Neuron (in vitro differentiated cells): ENCODE data around the gene TLCD2.
"Not testable (repeated sequence)": the region's sequence is repeated elsewhere in the genome, so short reads cannot be mapped to it uniquely, and the experiment has no call there.

Experiments
- H2AFZ ChIP-seq: one replicate; pipeline ENCODE4 v1.6.1; 2013; ENCODE audit warnings: low read depth, mild to moderate bottlenecking, inconsistent platforms, low read length, moderate library complexity
- H3K27me3 ChIP-seq: one replicate; pipeline ENCODE4 v1.6.1; 2013; ENCODE audit warnings: low read length; ENCODE audit not compliant: insufficient read depth
- H3K36me3 ChIP-seq: one replicate; pipeline ENCODE4 v1.6.1; 2013; ENCODE audit warnings: low read length; ENCODE audit not compliant: insufficient read depth
- H3K4me1 ChIP-seq: one replicate; pipeline ENCODE4 v1.6.1; 2013; ENCODE audit warnings: low read length; ENCODE audit not compliant: insufficient read depth
- H3K4me3 ChIP-seq: 2 replicates; pipeline ENCODE4 v1.5.1; 2013; ENCODE audit warnings: mild to moderate bottlenecking, low read length, moderate library complexity
- H3K9me3 ChIP-seq: one replicate; pipeline ENCODE4 v1.6.1; 2013; ENCODE audit warnings: low read length

The TLCD2 gene

GRCh38 chr17:1676401-1676800, 33.8 kb downstream of the TLCD2 start:
- no peak overlapping the region for H2AFZ ChIP-seq
- no peaks in the 10 kb centered on the region for H3K27me3 ChIP-seq
- no peaks in the 10 kb centered on the region for H3K9me3 ChIP-seq
- H3K4me3 ChIP-seq, result no peak overlapping the region
- peaks cover 92% of the 10 kb centered on the region for H3K36me3 ChIP-seq
- no peaks in the 10 kb centered on the region for H3K4me1 ChIP-seq

- Histone ChIP-seq H3K4me3 (no peak overlapping the region), H3K36me3 (peaks cover 84% of the 10 kb centered on the region), H2AFZ (no peak overlapping the region), H3K9me3 (no peaks in the 10 kb centered on the region), H3K4me1 (no peaks in the 10 kb centered on the region), H3K27me3 (no peaks in the 10 kb centered on the region)
Observed at GRCh38 chr17:1673041-1673785, 37.0 kb downstream of the TLCD2 start.

GRCh38 chr17:1663934-1664333, 46.2 kb downstream of the TLCD2 start:
- not testable (repeated sequence) for H2AFZ ChIP-seq, H3K4me1 ChIP-seq, H3K9me3 ChIP-seq, H3K4me3 ChIP-seq, H3K27me3 ChIP-seq
- peaks cover 77% of the 10 kb centered on the region for H3K36me3 ChIP-seq

- H3K9me3 ChIP-seq, result no peaks in the 10 kb centered on the region
- H3K4me3 ChIP-seq, result no peak overlapping the region
- no peaks in the 10 kb centered on the region for H3K27me3 ChIP-seq
- peaks cover 77% of the 10 kb centered on the region for H3K36me3 ChIP-seq
- H3K4me1 ChIP-seq, result no peaks in the 10 kb centered on the region
- no peak overlapping the region for H2AFZ ChIP-seq
Observed at GRCh38 chr17:1661045-1661444, 49.1 kb downstream of the TLCD2 start.

GRCh38 chr17:1658100-1658499, 52.1 kb downstream of the TLCD2 start:
- no peaks in the 10 kb centered on the region for H3K4me1 ChIP-seq
- H3K4me3 ChIP-seq, result no peak overlapping the region
- no peaks in the 10 kb centered on the region for H3K9me3 ChIP-seq
- H3K27me3 ChIP-seq, result no peaks in the 10 kb centered on the region
- H3K36me3 ChIP-seq, result peaks cover 84% of the 10 kb centered on the region
- no peak overlapping the region for H2AFZ ChIP-seq

- no peak overlapping the region for H2AFZ ChIP-seq
- peaks cover 80% of the 10 kb centered on the region for H3K36me3 ChIP-seq
- H3K4me1 ChIP-seq, result peaks cover 8% of the 10 kb centered on the region
- H3K9me3 ChIP-seq, result no peaks in the 10 kb centered on the region
- no peaks in the 10 kb centered on the region for H3K27me3 ChIP-seq
- no peak overlapping the region for H3K4me3 ChIP-seq
Observed at GRCh38 chr17:1653735-1654134, 56.4 kb downstream of the TLCD2 start.

- not testable (repeated sequence) for H2AFZ ChIP-seq, H3K4me3 ChIP-seq, H3K9me3 ChIP-seq, H3K27me3 ChIP-seq
- Histone ChIP-seq H3K4me1 (peaks cover 11% of the 10 kb centered on the region), H3K36me3 (peaks cover 71% of the 10 kb centered on the region)
Observed at GRCh38 chr17:1652794-1653193, 57.4 kb downstream of the TLCD2 start.
